ENCODE data around the gene AGA.

The AGA gene

DNA sequence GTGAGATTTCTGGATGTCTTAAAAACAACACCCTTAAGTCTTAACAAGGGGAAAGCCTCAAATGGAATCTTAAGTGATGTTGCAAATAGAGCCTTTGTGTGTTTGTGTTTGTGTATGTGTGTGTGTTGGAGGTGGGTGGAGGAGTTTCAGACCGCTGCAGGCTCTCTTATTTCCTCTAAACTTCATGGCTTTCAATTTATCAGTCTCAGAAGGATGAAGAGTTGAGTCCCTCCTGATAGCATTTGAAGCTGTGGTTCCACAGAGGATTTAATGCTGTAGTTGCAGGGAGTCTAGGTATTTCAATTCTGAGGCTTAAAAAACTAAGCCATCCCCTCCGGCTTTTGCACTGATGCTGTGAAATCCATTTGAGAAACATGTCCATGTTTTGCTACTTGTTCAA, 4.3 kb upstream of the AGA start:
- DNase-seq = no peak

DNA sequence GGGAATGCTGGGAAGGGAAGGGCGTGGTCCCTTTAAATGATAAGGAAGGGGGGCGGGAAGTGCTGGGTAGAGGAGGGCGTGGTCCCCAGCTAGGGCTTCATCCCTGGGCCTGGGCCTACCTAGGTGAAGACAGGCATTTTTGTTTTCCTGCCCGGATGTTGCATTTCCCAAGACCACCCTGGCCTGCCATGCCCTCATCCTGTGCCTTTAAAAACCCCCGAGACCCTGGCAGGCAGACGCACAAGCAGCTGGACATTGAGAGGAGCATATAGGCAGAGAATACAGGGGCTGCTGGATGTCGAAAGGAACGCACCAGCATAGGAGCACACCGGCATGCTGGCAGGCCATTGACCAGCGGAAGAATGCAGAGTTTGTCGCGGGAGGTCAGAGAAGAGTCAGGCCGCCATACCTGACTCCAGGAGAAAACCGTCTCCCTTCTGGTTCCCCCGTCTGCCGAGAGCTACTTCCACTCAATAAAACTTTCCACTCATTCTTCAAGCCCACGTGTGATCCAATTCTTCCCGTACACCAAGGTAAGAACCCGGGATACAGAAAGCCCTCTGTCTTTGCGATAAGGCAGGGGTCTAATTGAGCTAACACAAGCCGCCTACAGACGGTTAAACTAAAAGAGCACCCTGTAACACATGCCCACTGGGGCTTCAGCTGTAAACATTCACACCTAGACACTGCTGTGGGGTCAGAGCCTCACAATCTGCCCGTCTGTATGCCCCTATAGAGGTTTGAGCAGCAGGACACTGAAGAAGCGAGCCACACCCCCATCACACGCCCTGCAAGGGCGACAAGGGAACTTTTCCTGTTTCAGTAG, 2.9 kb upstream of the AGA start:
- no peak for DNase-seq

- no peak for DNase-seq
Measured at GRCh38 chr4:177441061-177441802, 1.0 kb downstream of the AGA start.

GRCh38 chr4:177436456-177436855, 5.8 kb downstream of the AGA start:
- DNase-seq = no peak

DNA sequence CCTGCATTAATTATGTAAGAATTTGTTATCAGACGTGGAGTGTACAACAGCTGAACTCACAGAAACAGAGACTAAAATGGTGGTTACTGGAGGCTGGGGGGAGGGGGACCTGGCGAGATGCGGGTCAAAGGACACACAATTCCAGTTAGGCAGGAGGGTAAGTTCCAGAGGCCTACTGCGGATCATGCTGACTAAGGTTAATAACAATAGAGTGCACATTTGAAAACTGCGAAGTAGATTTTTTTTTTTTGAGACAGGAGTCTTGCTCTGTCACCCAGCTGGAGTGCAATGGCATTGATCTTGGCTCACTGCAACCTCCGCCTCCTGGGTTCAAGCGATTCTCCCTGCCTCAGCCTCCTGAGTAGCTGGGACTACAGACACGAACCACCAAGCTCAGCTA, 7.6 kb downstream of the AGA start:
- no peak for DNase-seq

GRCh38 chr4:177427192-177427591, 15.0 kb downstream of the AGA start:
- no peak for DNase-seq

GRCh38 chr4:177419434-177419833, 22.8 kb downstream of the AGA start:
- DNase-seq = no peak

- DNase-seq = no peak
Measured at GRCh38 chr4:177413656-177414055, 28.6 kb downstream of the AGA start.

DNA sequence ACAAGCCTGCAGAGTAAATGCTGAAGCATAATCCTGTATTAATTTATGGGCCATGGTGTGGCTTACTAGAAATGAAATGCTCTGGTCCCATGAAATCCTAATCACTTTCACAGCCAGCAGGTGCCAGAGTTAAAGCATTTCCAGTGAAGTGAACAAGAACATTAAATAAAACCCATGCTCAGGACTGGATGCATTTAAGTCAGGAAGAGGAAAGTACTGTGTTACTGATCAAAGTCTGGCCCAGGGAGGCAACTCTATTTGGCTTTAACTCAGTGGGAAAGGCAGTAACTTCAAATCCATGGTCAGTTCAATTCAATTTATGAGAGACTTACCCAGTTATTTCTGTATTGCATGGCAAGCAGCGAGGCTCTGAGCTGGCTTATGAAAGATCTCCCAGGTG, 29.2 kb downstream of the AGA start:
- DNase-seq = no peak

- no peak for DNase-seq
Measured at GRCh38 chr4:177411996-177412395, 30.2 kb downstream of the AGA start.

- no peak for DNase-seq
Measured at GRCh38 chr4:177410566-177410965, 31.7 kb downstream of the AGA start.

GRCh38 chr4:177408023-177408422, 34.2 kb downstream of the AGA start:
- no peak for DNase-seq

DNA sequence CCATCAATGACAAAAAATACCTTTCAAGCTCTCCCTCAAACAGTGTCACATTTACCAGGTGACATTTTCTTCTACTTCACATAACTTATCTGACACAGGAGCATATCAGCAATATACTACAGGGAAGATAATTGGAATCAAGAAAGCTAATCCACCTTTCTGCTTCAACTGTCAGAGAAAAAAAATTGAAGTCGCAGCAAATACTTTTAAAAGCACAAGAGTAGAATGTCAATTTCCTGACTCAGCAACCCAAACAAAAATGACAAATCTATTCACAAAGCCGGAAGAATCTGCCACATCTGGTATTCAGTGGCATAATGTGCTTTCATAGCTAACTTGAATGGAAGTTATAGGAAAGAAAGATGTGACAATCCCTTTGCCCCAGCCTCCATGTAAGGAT, 36.7 kb downstream of the AGA start:
- no peak for DNase-seq

GRCh38 chr4:177404986-177405385, 37.3 kb downstream of the AGA start:
- no peak for DNase-seq

- DNase-seq = no peak
Measured at GRCh38 chr4:177404342-177404741, 37.9 kb downstream of the AGA start.

GRCh38 chr4:177403746-177404145, 38.5 kb downstream of the AGA start:
- DNase-seq = no peak

DNA sequence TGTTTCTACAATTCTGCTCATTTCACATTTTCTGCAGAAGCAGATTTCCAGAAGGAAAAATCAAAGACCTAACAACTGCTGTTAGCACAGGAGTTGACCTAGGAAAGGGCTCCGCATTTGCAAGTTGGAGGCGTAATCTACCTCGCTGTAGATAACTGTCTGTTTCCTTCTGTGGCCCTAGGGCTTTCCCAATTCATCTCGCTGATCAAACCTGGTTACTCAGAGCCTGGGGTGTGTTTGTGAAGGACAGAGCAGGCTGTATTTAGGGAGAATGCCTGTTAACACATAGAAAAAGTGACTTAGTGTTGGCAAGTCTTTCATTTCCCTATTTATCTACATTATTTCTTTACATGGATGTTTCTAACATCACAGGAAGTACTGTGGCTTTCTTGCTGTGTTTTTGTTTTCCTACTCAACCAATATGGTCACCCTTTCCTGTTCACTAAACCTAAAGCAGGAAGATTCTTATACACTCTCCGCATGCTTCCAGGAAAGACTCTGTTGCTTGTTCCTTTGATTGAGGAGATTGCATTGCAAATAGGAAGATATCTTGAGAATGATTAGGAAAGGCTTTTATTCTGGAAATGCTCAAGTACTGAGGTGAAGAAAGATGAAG, 40.5 kb downstream of the AGA start:
- DNase-seq = no peak

- DNase-seq = no peak
Measured at GRCh38 chr4:177400030-177400429, 42.2 kb downstream of the AGA start.

DNA sequence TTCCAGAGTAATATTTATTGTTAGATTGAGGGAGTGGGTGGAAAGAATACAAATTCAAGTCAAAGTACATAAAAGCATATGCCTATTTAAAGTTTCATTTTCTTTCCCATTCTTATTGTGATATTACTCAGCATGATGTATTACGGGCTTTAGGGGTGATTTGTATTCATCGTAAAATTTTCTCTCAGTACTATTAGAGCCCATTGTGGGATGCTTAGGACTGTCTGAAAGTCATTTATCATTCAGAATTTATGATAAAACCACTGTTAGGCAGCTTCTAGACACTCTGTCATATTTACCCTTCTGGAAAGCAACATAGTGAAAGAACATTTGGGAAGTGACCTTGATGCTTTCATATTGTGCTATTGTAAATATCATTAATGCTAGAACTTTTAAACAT, 45.9 kb downstream of the AGA start:
- DNase-seq = no peak

DNA sequence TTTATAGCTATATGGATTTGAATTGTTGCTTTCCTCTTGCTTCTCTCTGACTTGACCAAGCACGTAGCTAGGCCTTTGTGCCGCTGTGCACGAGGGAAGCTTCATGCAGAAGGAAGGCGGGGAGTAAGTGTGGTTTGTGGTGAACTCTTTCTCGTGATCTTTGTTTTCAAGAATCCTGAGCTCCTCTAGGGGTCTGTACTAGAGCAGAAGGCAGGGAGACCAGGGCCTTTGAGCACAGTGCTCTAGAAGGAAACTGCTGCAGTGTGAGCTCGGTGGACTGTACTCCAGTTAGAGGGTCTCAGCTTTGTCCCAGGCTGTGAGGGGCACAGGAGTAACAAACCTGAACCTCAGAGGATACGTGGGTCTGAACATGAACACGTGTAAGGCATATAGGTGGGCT, 49.0 kb downstream of the AGA start:
- DNase-seq = no peak

- no peak for DNase-seq
Measured at GRCh38 chr4:177391953-177392352, 50.3 kb downstream of the AGA start.

DNA sequence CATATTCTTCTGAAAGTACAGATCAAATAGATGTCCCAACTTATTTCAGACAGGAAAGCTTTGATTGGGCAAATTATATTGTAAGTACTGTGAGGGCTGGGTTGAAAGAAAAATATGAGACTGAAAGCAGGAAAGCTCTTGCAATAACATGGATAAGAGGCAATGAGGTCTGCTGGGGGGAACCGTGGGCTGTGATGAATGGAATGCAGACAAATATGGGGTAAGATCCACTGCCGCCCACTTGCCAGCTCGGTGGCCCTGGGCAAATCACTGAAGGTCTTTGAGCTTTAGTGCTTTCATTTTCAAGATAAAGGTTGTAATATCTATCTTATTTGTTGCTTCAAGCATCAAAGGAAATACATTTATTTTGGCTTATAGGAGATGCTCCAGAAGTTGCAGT, 51.0 kb downstream of the AGA start:
- DNase-seq = no peak

DNA sequence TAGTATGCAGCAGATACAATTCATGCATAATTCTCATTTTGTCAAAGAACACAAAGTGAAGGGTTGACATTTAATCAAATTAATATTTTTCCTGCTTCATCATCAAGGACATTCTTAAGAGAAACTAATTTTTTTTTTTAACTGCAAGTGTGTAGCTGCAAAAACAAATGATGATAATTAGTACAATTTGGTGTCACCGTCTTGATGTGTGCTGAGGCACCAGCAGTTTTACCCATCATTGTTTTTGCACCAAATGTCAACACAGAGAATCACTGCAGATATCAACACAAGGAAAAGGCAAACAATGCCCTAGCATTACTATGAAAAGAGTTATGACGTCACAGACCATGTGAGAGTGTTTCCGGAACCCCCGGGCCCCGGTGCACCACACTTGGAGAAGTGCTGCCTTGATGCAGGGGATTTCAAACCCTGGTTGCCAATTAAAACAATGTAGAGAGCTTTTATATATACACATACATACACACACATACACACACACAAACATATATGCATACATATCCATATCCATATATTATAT, 55.9 kb downstream of the AGA start:
- DNase-seq = no peak
